Measurements from ENCODE around the gene CLSTN1.
"Not testable (repeated sequence)": the region's sequence is repeated elsewhere in the genome, so short reads cannot be mapped to it uniquely, and the experiment has no call there.

The CLSTN1 gene

GRCh38 chr1:9760824-9761223 is 62.9 kb downstream of the CLSTN1 start:
- no peak for DNase-seq

GRCh38 chr1:9759939-9760338 is 63.8 kb downstream of the CLSTN1 start:
- DNase-seq: no peak

GRCh38 chr1:9758559-9759121 is 65.1 kb downstream of the CLSTN1 start:
- no peak for DNase-seq

- DNase-seq: no peak
Observed at GRCh38 chr1:9755441-9755995, 68.2 kb downstream of the CLSTN1 start.

GRCh38 chr1:9753121-9753531 is 70.6 kb downstream of the CLSTN1 start:
- DNase-seq: no peak

- DNase-seq: no peak
Observed at GRCh38 chr1:9751971-9752370, 71.8 kb downstream of the CLSTN1 start.

- no peak for DNase-seq
Observed at GRCh38 chr1:9749361-9749760, 74.4 kb downstream of the CLSTN1 start.

- DNase-seq: not testable (repeated sequence)
Observed at GRCh38 chr1:9748391-9748790, 75.4 kb downstream of the CLSTN1 start.

GRCh38 chr1:9746651-9747050 is 77.1 kb downstream of the CLSTN1 start:
- no peak for DNase-seq

- DNase-seq: no peak
Observed at GRCh38 chr1:9746211-9746610, 77.6 kb downstream of the CLSTN1 start.

- DNase-seq: no peak
Observed at GRCh38 chr1:9744106-9744799, 79.5 kb downstream of the CLSTN1 start.

- DNase-seq: no peak
Observed at GRCh38 chr1:9737671-9738070, 86.1 kb downstream of the CLSTN1 start.

GRCh38 chr1:9737057-9737456 is 86.7 kb downstream of the CLSTN1 start:
- no peak for DNase-seq

GRCh38 chr1:9736241-9736640 is 87.5 kb downstream of the CLSTN1 start:
- DNase-seq: no peak

- DNase-seq: no peak
Observed at GRCh38 chr1:9735800-9736199, 88.0 kb downstream of the CLSTN1 start.

GRCh38 chr1:9733160-9733789 is 90.5 kb downstream of the CLSTN1 start:
- DNase-seq: no peak

GRCh38 chr1:9732123-9732971 is 91.4 kb downstream of the CLSTN1 start:
- DNase-seq: no peak

- DNase-seq: no peak
Observed at GRCh38 chr1:9731561-9731960, 92.2 kb downstream of the CLSTN1 start.

GRCh38 chr1:9731051-9731537 is 92.7 kb downstream of the CLSTN1 start:
- no peak for DNase-seq

GRCh38 chr1:9730096-9730901 is 93.5 kb downstream of the CLSTN1 start:
- DNase-seq: no peak

- no peak for DNase-seq
Observed at GRCh38 chr1:9729523-9729922, 94.2 kb downstream of the CLSTN1 start.

All from effector CD4-positive, alpha-beta T cell (primary cell).